Fibroblast of the aortic adventitia (primary cell): ENCODE data around the gene KCNA5. TPM values are rescaled to one million over a fixed set of nuclear protein-coding genes. Genes with fewer than 3 reads are reported as not detected.

Experiments
- DNase-seq: peaks from one replicate; pipeline ENCODE4 v3.0.0-alpha.2; 2010; ENCODE audit warnings: low read depth
- H3K4me3 ChIP-seq: 2 replicates; pipeline ENCODE4 v1.5.1; 2011; ENCODE audit warnings: low read depth, mild to moderate bottlenecking, control low read depth, low read length, moderate library complexity
- total RNA-seq: library from RNA; depleted of rRNA; stranded (reverse); fragments of >200 nt; gene quantifications from 2 replicates; pipeline ENCODE4 v1.2.3, GENCODE V29; 2012; ENCODE audit warnings: low replicate concordance
- TF ChIP-seq, protein P1 (sequence below): IDR thresholded peaks from 2 replicates; pipeline ENCODE4 v1.5.1; 2011; ENCODE audit warnings: mild to moderate bottlenecking, low read length, control low read depth, inconsistent platforms; ENCODE audit not compliant: insufficient read depth

KCNA5 gene
- total RNA-seq, 1 donor: not detected

DNA sequence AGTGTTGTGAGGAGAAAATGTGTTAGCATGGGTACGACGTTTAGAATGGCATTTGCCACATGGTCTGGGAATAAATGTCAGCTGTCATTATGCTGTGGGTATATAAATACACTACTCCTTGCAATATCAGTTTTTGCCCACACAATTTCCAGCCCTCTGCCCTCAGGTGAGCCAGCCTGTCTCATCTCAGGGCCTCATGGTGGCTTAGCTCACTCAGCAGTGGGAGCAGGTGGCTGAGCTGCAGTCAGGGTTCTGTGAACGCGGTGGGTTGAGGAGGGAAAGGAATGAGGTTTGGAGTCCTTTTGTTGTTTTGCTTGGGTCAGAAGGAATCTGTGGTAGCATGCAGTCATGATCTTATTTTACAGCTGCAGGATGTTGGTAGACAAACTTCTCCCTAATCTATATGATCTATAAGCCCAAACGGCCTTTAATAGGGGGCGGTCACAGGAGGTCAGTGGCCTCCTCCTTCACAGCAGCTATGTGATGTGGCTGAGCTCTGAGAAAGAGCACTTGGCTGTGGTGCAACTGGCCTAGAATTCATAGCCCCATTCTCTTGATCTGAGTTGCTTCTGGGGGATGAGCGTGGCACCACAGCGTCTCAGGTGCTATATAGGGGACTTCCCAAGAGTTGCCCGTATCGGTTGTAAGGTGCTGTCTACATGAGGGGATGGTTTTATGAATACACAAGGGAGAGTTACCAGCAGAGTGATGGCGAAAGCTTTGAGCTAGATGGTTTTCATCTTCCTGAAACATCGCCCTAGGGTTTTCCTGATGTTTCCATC, 27.8 kb upstream of the KCNA5 start:
- DNase-seq: no peak
- TF ChIP-seq, protein P1, sequence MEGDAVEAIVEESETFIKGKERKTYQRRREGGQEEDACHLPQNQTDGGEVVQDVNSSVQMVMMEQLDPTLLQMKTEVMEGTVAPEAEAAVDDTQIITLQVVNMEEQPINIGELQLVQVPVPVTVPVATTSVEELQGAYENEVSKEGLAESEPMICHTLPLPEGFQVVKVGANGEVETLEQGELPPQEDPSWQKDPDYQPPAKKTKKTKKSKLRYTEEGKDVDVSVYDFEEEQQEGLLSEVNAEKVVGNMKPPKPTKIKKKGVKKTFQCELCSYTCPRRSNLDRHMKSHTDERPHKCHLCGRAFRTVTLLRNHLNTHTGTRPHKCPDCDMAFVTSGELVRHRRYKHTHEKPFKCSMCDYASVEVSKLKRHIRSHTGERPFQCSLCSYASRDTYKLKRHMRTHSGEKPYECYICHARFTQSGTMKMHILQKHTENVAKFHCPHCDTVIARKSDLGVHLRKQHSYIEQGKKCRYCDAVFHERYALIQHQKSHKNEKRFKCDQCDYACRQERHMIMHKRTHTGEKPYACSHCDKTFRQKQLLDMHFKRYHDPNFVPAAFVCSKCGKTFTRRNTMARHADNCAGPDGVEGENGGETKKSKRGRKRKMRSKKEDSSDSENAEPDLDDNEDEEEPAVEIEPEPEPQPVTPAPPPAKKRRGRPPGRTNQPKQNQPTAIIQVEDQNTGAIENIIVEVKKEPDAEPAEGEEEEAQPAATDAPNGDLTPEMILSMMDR: no peak
- H3K4me3 ChIP-seq: no peak overlapping the region

DNA sequence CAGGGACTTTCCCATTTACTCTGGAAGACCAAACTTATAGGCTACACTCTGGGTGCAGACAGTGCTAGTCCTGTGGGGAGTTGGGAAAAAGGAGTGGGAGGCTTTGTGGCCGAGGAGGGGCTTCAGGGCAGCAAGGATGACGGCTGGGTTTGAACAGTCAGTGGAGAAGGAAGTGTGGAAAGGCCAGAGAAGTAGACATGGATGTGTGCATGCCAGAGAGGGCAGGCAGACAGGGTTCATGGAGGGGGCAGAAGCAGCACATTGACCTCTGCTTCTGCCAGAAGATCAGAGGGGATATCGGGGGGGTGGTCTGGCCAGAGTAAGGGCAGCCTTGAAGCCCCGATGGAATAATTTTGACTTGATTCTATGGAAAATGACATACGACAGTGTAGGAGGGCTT, 27.2 kb upstream of the KCNA5 start:
- H3K4me3 ChIP-seq: no peak overlapping the region
- TF ChIP-seq, protein P1: no peak
- DNase-seq: no peak

DNA sequence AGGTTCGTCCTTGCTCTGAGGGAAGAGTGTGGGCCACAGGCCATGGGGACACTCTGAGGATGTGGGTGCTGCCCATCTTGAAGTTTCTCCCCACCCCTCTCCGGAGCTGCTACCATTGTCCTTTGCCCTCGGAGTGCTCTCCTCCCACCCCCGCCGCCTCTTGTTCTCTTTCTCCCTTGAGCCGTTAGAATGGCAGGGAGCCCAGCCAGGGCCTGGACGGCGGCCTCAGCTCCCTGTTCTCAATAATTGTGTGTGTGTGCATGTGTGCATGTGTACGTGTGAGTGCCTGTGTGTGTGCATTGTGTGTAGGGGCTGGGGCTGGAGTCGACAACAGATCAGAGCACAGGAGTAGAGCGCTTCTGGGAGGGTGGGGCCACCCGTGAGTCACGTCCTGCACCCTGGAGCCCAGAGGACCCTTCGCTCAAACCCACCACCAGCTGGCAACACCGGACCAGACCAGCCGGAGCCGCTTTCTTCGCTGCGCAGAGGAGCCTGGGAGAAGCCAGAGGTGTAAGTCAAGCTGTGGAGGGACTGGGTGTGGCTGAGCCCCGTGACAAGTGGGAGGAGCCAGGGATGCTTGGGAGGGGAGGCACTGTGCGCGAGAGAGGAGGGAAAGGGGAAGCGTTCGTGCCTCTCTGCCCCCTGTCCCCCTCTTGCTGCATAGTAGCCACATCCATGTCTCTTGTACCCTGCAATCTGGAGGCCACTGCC, 25.9 kb upstream of the KCNA5 start:
- TF ChIP-seq, protein P1: no peak
- H3K4me3 ChIP-seq: no peak overlapping the region
- no peak for DNase-seq

DNA sequence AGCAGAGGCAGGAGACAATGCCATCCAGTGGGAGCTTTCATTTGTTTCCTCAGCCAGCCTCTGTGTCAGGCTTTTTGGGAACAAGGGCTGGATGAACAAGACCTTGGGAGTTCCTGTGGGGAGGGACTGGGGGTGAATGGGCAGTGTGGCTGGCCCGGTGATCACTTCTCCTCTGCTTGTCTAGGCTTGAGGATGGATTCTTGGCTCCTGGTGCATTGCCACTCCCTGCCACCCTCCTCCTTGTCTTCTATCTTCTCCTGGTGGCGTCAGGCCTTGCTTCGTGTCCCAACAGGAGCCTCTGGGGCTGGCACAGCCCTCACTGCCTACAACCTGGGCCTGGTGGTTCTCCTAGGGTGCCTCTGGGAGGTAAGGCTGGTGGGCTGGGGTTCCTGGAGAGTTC, 25.0 kb upstream of the KCNA5 start:
- no peak for DNase-seq
- TF ChIP-seq, protein P1: no peak
- no peak overlapping the region for H3K4me3 ChIP-seq

DNA sequence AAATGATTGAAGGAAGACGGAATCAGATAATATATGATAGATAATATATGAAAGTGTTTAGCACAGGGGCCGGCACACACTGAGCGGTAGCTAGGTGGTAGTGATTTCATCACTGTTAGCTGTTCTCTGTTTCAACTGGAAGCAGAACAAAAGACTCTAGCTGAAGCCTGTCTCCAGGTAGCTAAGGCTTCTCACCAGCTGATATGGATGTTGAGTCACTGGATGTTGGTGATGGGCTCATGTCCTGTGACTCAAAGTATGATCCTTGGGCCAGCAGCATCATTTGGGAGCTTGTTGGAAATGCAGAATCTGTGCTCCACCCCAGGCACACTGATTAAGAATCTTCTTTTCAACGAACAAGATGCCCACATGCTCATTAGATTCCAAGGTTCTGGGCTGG, 21.7 kb upstream of the KCNA5 start:
- no peak for DNase-seq
- H3K4me3 ChIP-seq: no peak overlapping the region
- TF ChIP-seq, protein P1: no peak

DNA sequence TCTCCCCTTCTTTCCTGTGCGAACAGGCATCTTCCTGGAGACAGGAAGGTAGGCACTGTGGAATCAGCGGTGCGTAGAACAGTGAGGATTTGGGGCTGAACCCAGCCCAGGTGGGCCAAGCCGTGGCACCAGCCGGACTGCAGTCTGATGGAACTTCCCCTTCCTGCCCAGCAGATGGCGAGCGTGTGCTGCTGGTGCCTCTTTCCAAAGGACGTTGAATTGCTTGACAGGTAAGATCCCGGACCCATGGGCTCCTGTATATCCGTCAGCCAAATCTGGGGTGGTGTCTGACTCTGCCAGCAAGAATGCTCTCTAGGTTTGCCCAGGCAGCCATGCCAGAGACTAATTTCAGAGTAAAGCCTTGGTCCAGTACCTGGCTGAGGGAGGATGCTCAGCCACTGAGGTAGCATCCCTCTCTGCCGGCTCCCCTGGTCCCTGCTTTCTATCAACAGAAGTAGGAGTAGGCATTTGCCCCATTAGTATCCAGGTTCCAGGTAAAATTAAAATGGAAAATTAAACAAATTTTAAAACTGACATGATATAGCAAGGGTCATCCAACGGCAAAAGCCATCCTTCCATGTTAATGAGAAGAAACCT, 21.1 kb upstream of the KCNA5 start:
- TF ChIP-seq, protein P1: peak; percentile 87
- no peak overlapping the region for H3K4me3 ChIP-seq
- peak; percentile 43 for DNase-seq
